Psoas muscle (tissue), 7 donors: Measurements from ENCODE around the gene NALF2. TPM values are rescaled to one million over a fixed set of nuclear protein-coding genes. Genes with fewer than 3 reads are reported as not detected.

Experiments
- polyA plus RNA-seq, 3 donors: library from polyadenylated mRNA; stranded (reverse); fragments of 200-250 nt; gene quantifications; one replicate each; pipeline ENCODE4 v1.2.3, GENCODE V29; 2013
- total RNA-seq, 4 donors: library from RNA; stranded (reverse); fragmentation: NEBNext Ultra II Directional in 2 of 4; extraction: Animal tissue kit (Norgen Biotek cat#: 25700) in 2 of 4; gene quantifications; one replicate each; pipeline versions ENCODE4 v1.2.1 to v1.2.4, GENCODE V29; 2021 to 2023
- donor health status: healthy with polysubstance abuse.
- donor health status: DM: no; HTN: no; CAD: no; lungs with moderate emphysema.
- donor health status: Bipolar disorder and iron deficiency.
- donor health status: healthy.
- donor health status: DM: no; HTN: no; CAD: no.
- donor health status: DM: no; HTN: no; CAD: no.
- donor health status: DM: yes; HTN: yes; CAD: no.

Gene NALF2
- total and polyA plus RNA-seq, 7 donors, result 0.09 to 0.26 (median 0.15) TPM; not detected in 1

Other genes starting within 250 kb of the NALF2 start
- gene EDA, start 111.8 kb downstream of the NALF2 start, total RNA-seq, result 1 to 10 TPM in 2 of 4 donors, under 1 TPM in 2; 0.49 to 2.5 (median 1.1) TPM
- 1 to 10 TPM in 1 of 3 donors, under 1 TPM in 2; 0.66 to 1.1 (median 0.98) TPM for gene EDA, start 111.8 kb downstream of the NALF2 start, polyA plus RNA-seq